H1 (cell line): ENCODE results near the gene LRRC39. TPM values are rescaled to one million over a fixed set of nuclear protein-coding genes. Genes with fewer than 3 reads are reported as not detected.
"Not testable (repeated sequence)": the region's sequence is repeated elsewhere in the genome, so short reads cannot be mapped to it uniquely, and the experiment has no call there.

Experiments
- CTCF ChIA-PET: fragments of 300-600 bp; sonication (Branson Sonifier 250); formaldehyde crosslinking; loops from one replicate; lab custom pipeline; 2021; ENCODE audit not compliant: partially characterized antibody; lab: Charles Lee
- POLR2A ChIA-PET: fragments of 300-600 bp; sonication (Branson Sonifier 250); formaldehyde crosslinking; loops from one replicate; lab custom pipeline; 2021; ENCODE audit warnings: inconsistent platforms; ENCODE audit not compliant: partially characterized antibody; lab: Charles Lee
- DNase-seq, 2 experiments: peaks; one replicate each; pipeline versions ENCODE4 v3.0.0 to v3.0.0-alpha.2; 2010 to 2022; ENCODE audit warnings: low spot score in 2 of 2, low read depth in 1 of 2, mixed read lengths in 1 of 2
- FAIRE-seq: peaks from 2 replicates; lab custom pipeline; 2011; peaks lifted over from hg19 to GRCh38; lab: Jason Lieb, UNC
- H2AFZ ChIP-seq: 2 replicates; pipeline ENCODE4 v1.8.1; 2012; ENCODE audit warnings: low read length, inconsistent platforms
- H2AK5ac ChIP-seq: 2 replicates; pipeline ENCODE4 v1.6.1; 2013; ENCODE audit warnings: low read depth, low read length
- H2BK120ac ChIP-seq: replicated peaks from 2 replicates; pipeline ENCODE3; 2013; ENCODE audit warnings: low read depth, low read length, inconsistent platforms
- H2BK12ac ChIP-seq: 2 replicates; pipeline ENCODE4 v1.6.1; 2013; ENCODE audit warnings: low read depth, low read length
- H2BK15ac ChIP-seq: 2 replicates; pipeline ENCODE4 v1.6.1; 2013; ENCODE audit warnings: low read length
- H2BK20ac ChIP-seq: 2 replicates; pipeline ENCODE4 v1.6.1; 2013; ENCODE audit warnings: low read length
- H2BK5ac ChIP-seq: 2 replicates; pipeline ENCODE4 v1.6.1; 2013; ENCODE audit warnings: low read depth, low read length
- H3K14ac ChIP-seq: 2 replicates; pipeline ENCODE4 v1.6.1; 2013; ENCODE audit warnings: inconsistent platforms; ENCODE audit not compliant: insufficient read length
- H3K18ac ChIP-seq: 2 replicates; pipeline ENCODE4 v1.6.1; 2013; ENCODE audit warnings: low read length; ENCODE audit errors: extremely low read depth
- H3K23ac ChIP-seq: 2 replicates; pipeline ENCODE4 v1.6.1; 2013; ENCODE audit warnings: inconsistent platforms; ENCODE audit not compliant: insufficient read length
- H3K23me2 ChIP-seq: 2 replicates; pipeline ENCODE4 v1.6.1; 2013; ENCODE audit warnings: low read depth, low read length
- H3K27ac ChIP-seq: 2 replicates; pipeline ENCODE4 v1.6.1; 2011; ENCODE audit warnings: low read depth, low read length, inconsistent platforms
- H3K27me3 ChIP-seq, 4 experiments: replicated peaks in 1 of 4; 1 replicate in 1 of 4; 2 replicates in 3 of 4; pipeline versions ENCODE4 v1.6.1 to v1.8.1; 2011 to 2013; ENCODE audit warnings: low read length in 3 of 4, mild to moderate bottlenecking in 3 of 4, inconsistent platforms in 2 of 4, mixed read lengths in 2 of 4, moderate library complexity in 1 of 4; ENCODE audit not compliant: control insufficient read depth in 3 of 4, insufficient read depth in 3 of 4; ENCODE audit errors: extremely low read depth in 1 of 4
- H3K36me3 ChIP-seq, 4 experiments: 2 replicates each; pipeline versions ENCODE4 v1.6.1 to v1.8.1; 2011 to 2013; ENCODE audit warnings: mild to moderate bottlenecking in 4 of 4, low read length in 3 of 4, moderate library complexity in 2 of 4, control low read depth in 1 of 4, inconsistent platforms in 1 of 4; ENCODE audit not compliant: insufficient read depth in 4 of 4, control insufficient read depth in 2 of 4
- H3K4ac ChIP-seq: replicated peaks from 2 replicates; pipeline ENCODE3; 2013; ENCODE audit warnings: low read length, low read depth, mixed read lengths, inconsistent platforms; ENCODE audit not compliant: insufficient read length
- H3K4me1 ChIP-seq, 4 experiments: replicated peaks in 1 of 4; 1 replicate in 1 of 4; 2 replicates in 3 of 4; pipeline versions ENCODE4 v1.6.1 to v1.8.1; 2011 to 2013; ENCODE audit warnings: low read length in 3 of 4, inconsistent platforms in 2 of 4, mixed read lengths in 1 of 4; ENCODE audit not compliant: insufficient read depth in 4 of 4, control insufficient read depth in 3 of 4
- H3K4me2 ChIP-seq, 2 experiments: 2 replicates each; pipeline versions ENCODE4 v1.6.1 to v1.8.1; 2011 to 2013; ENCODE audit warnings: low read depth in 2 of 2, low read length in 2 of 2, control low read depth in 1 of 2, inconsistent platforms in 1 of 2, mild to moderate bottlenecking in 1 of 2; ENCODE audit not compliant: insufficient read depth in 1 of 2
- H3K4me3 ChIP-seq, 4 experiments: fragments of 200-600, 300-600 bp in 1 of 4; sonication (generic), shearing (Covaris generic), sonication (Bioruptor Twin) in 1 of 4; 2 replicates each; pipeline versions ENCODE4 v1.5.1 to v1.8.1; 2011 to 2016; ENCODE audit warnings: low read length in 4 of 4, low read depth in 3 of 4, control low read depth in 2 of 4, inconsistent platforms in 2 of 4, mild to moderate bottlenecking in 2 of 4, mixed read lengths in 1 of 4, moderate library complexity in 1 of 4; ENCODE audit not compliant: insufficient read depth in 2 of 4; ENCODE audit errors: extremely low read depth in 1 of 4
- H3K56ac ChIP-seq: replicated peaks from 2 replicates; pipeline ENCODE3; 2013; ENCODE audit warnings: low read depth, mild to moderate bottlenecking, mixed read lengths, low read length, inconsistent platforms; ENCODE audit not compliant: insufficient read length
- H3K79me1 ChIP-seq: 2 replicates; pipeline ENCODE4 v1.6.1; 2013; ENCODE audit warnings: low read depth, low read length, control low read depth
- H3K79me2 ChIP-seq, 2 experiments: 2 replicates each; pipeline versions ENCODE4 v1.6.1 to v1.8.1; 2012 to 2013; ENCODE audit warnings: low read length in 2 of 2, mild to moderate bottlenecking in 2 of 2, inconsistent platforms in 1 of 2; ENCODE audit not compliant: insufficient read depth in 2 of 2, control insufficient read depth in 1 of 2
- H3K9ac ChIP-seq, 4 experiments: replicated peaks in 1 of 4; 1 replicate in 1 of 4; 2 replicates in 3 of 4; pipeline versions ENCODE4 v1.6.1 to v1.8.1; 2011 to 2013; ENCODE audit warnings: low read depth in 3 of 4, low read length in 3 of 4, control low read depth in 2 of 4, mild to moderate bottlenecking in 2 of 4, moderate library complexity in 2 of 4, inconsistent platforms in 1 of 4; ENCODE audit errors: extremely low read depth in 1 of 4
- H3K9me3 ChIP-seq, 2 experiments: 2 replicates each; pipeline versions ENCODE4 v1.6.1 to v1.8.1; 2012 to 2013; ENCODE audit warnings: mild to moderate bottlenecking in 2 of 2, moderate library complexity in 2 of 2, control low read depth in 1 of 2, inconsistent platforms in 1 of 2, low read depth in 1 of 2, low read length in 1 of 2, mixed read lengths in 1 of 2; ENCODE audit not compliant: insufficient read depth in 2 of 2
- H4K20me1 ChIP-seq, 2 experiments: replicated peaks in 1 of 2; 2 replicates each; pipeline versions ENCODE3 to v1.8.1; 2011 to 2013; ENCODE audit warnings: inconsistent platforms in 2 of 2, low read length in 2 of 2, mild to moderate bottlenecking in 1 of 2; ENCODE audit not compliant: insufficient read depth in 2 of 2, control insufficient read depth in 1 of 2
- H4K5ac ChIP-seq: 2 replicates; pipeline ENCODE4 v1.6.1; 2013; ENCODE audit warnings: low read length, low read depth, mixed read lengths, inconsistent platforms; ENCODE audit not compliant: insufficient read length
- H4K8ac ChIP-seq: 2 replicates; pipeline ENCODE4 v1.8.0; 2013; ENCODE audit warnings: mild to moderate bottlenecking, moderate library complexity, low read length, inconsistent platforms; ENCODE audit not compliant: insufficient read depth; ENCODE audit errors: extremely low read depth
- H4K91ac ChIP-seq: replicated peaks from 2 replicates; pipeline ENCODE3; 2013; ENCODE audit warnings: low read length, mixed read lengths, inconsistent platforms; ENCODE audit not compliant: insufficient read length
- WGBS, 2 experiments: shearing (Covaris generic) in 1 of 2; methylation state at CpG; one replicate each; pipeline versions ENCODE4 v1.1.6 to v1.1.7; 2013 to 2015; ENCODE audit warnings: low lambda C conversion rate in 2 of 2, mixed read lengths in 2 of 2, inconsistent platforms in 1 of 2, low coverage in 1 of 2, missing lambda C conversion rate in 1 of 2; ENCODE audit not compliant: insufficient replicate concordance in 2 of 2, insufficient coverage in 1 of 2, insufficient read length in 1 of 2; ENCODE audit errors: extremely low coverage in 1 of 2, missing lambda C conversion rate in 1 of 2; 5-methylcytosine and 5-hydroxymethylcytosine counted together
- polyA plus RNA-seq, 7 experiments: library from polyadenylated mRNA; depleted of rRNA in 3 of 7; stranded (reverse) in 5 of 7; unstranded in 2 of 7; fragments of >200 nt in 5 of 7; fragments of 200-250 nt in 2 of 7; gene quantifications; 1 replicate in 5 of 7; 2 replicates in 1 of 7; 4 replicates in 1 of 7; pipeline versions ENCODE4 v1.2.1 to v1.2.3, GENCODE V29; 2011 to 2013; ENCODE audit warnings: missing spikeins in 2 of 7, mixed read lengths in 2 of 7
- total RNA-seq: library from RNA; stranded (reverse); fragmentation: NEBNext Ultra II Directional; extraction: Animal tissue kit (Norgen Biotek cat#: 25700); gene quantifications from 2 replicates; pipeline ENCODE4 v1.2.1, GENCODE V29; 2021

LRRC39 gene
- total and polyA plus RNA-seq, 2 of the 8 experiments (the other 6 are each of a cell fraction or from before 2014, with no cell fraction given), result 0.33 to 0.39 TPM

- peaks cover 0 to 38% (median 20%) of the 10 kb centered on the region in 4 experiments for H3K36me3 ChIP-seq
- 84% methylated on average over 2 of the region's 2 CpGs; no CpG with 5 or more reads in 1 of the 2 experiments for WGBS, 2 experiments
- H3K9me3 ChIP-seq, FAIRE-seq, H2BK15ac ChIP-seq, H4K91ac ChIP-seq, H2AFZ ChIP-seq, DNase-seq, CTCF ChIA-PET, H3K56ac ChIP-seq, H3K27ac ChIP-seq, H3K9ac ChIP-seq, H2BK12ac ChIP-seq, H3K4me2 ChIP-seq, H4K8ac ChIP-seq, H4K20me1 ChIP-seq, POLR2A ChIA-PET, H3K27me3 ChIP-seq, H3K79me1 ChIP-seq, H3K18ac ChIP-seq, H2BK120ac ChIP-seq, H3K4me3 ChIP-seq, H3K79me2 ChIP-seq, H4K5ac ChIP-seq, H3K14ac ChIP-seq, H2AK5ac ChIP-seq, H3K23ac ChIP-seq, H3K4ac ChIP-seq, H3K23me2 ChIP-seq, H2BK20ac ChIP-seq, H2BK5ac ChIP-seq, H3K4me1 ChIP-seq: not testable (repeated sequence)
Measured at GRCh38 chr1:100205103-100205502, 27.0 kb upstream of the LRRC39 start.

GRCh38 chr1:100202703-100203102 is 24.6 kb upstream of the LRRC39 start:
- H3K18ac ChIP-seq, H2BK20ac ChIP-seq, H3K9ac ChIP-seq, H3K4me3 ChIP-seq, H4K5ac ChIP-seq, H4K20me1 ChIP-seq, H4K8ac ChIP-seq, H3K23me2 ChIP-seq, H2BK15ac ChIP-seq, DNase-seq, POLR2A ChIA-PET, H2BK5ac ChIP-seq, H3K23ac ChIP-seq, H3K27me3 ChIP-seq, H3K4me1 ChIP-seq, H3K79me1 ChIP-seq, H3K4ac ChIP-seq, H4K91ac ChIP-seq, FAIRE-seq, H3K14ac ChIP-seq, H2BK12ac ChIP-seq, H3K9me3 ChIP-seq, H3K4me2 ChIP-seq, H3K27ac ChIP-seq, H2BK120ac ChIP-seq, H2AFZ ChIP-seq, H2AK5ac ChIP-seq, H3K56ac ChIP-seq, H3K79me2 ChIP-seq, CTCF ChIA-PET: not testable (repeated sequence)
- peaks cover 0 to 30% (median 17%) of the 10 kb centered on the region in 4 experiments for H3K36me3 ChIP-seq
- 79% methylated on average over 2 of the region's 2 CpGs; no CpG with 5 or more reads in 1 of the 2 experiments for WGBS, 2 experiments
